Ishikawa (cell line): ENCODE measurements around the gene BAIAP3.

Experiments used
- EGR1 ChIP-seq: IDR thresholded peaks from 2 replicates; pipeline ENCODE4 v1.6.1; 2012
- EP300 ChIP-seq: IDR thresholded peaks from 2 replicates; pipeline ENCODE4 v1.6.1; 2012; ENCODE audit warnings: borderline replicate concordance
- MAX ChIP-seq: IDR thresholded peaks from 2 replicates; pipeline ENCODE4 v1.6.1; 2012
- RAD21 ChIP-seq: IDR thresholded peaks from 2 replicates; pipeline ENCODE4 v1.6.1; 2012; ENCODE audit warnings: low read depth
- TAF1 ChIP-seq: IDR thresholded peaks from 2 replicates; pipeline ENCODE4 v1.6.1; 2012; ENCODE audit warnings: low read depth, mild to moderate bottlenecking
- TCF12 ChIP-seq: IDR thresholded peaks from 2 replicates; pipeline ENCODE4 v1.6.1; 2012; ENCODE audit warnings: low read depth
- TEAD4 ChIP-seq: IDR thresholded peaks from 2 replicates; pipeline ENCODE4 v1.6.1; 2012
- YY1 ChIP-seq: IDR thresholded peaks from 2 replicates; pipeline ENCODE4 v1.6.1; 2012; ENCODE audit warnings: low read depth
- ZBTB7A ChIP-seq: IDR thresholded peaks from 2 replicates; pipeline ENCODE4 v1.6.1; 2012; ENCODE audit warnings: low read depth
- TF ChIP-seq, protein P1 (sequence below): IDR thresholded peaks from 2 replicates; pipeline ENCODE4 v1.6.1; 2012; ENCODE audit warnings: low read depth, mild to moderate bottlenecking

DNA sequence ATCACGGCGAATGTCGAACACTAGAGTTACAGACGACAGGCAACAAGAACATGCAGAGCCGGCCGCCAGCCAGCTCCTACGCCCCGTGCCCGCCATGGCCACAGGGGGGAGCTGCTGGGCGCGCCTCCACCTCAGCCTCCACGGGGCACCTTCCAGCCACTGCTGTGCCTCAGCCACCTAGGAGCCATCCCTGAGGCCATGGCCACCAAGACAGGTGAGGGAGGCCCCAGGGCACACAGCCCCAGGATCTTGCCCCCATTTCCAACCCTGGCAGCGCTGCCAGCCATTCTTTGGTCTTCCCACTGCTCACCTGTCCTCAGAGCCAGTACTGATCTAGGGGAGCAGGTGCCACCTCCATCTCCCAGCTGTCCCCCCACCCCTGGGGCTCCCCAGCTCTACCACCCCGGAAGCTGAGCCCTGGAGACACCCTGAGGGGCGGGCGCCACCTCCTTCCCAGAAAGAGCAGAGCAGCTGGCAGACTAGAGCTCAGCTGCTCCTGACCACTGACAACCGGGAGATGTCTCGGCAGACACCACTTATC lies 30.1 kb downstream of the BAIAP3 start:
- TF ChIP-seq TAF1 = no peak
- no peak for TF ChIP-seq MAX
- no peak for TF ChIP-seq EGR1
- TF ChIP-seq, protein P1, sequence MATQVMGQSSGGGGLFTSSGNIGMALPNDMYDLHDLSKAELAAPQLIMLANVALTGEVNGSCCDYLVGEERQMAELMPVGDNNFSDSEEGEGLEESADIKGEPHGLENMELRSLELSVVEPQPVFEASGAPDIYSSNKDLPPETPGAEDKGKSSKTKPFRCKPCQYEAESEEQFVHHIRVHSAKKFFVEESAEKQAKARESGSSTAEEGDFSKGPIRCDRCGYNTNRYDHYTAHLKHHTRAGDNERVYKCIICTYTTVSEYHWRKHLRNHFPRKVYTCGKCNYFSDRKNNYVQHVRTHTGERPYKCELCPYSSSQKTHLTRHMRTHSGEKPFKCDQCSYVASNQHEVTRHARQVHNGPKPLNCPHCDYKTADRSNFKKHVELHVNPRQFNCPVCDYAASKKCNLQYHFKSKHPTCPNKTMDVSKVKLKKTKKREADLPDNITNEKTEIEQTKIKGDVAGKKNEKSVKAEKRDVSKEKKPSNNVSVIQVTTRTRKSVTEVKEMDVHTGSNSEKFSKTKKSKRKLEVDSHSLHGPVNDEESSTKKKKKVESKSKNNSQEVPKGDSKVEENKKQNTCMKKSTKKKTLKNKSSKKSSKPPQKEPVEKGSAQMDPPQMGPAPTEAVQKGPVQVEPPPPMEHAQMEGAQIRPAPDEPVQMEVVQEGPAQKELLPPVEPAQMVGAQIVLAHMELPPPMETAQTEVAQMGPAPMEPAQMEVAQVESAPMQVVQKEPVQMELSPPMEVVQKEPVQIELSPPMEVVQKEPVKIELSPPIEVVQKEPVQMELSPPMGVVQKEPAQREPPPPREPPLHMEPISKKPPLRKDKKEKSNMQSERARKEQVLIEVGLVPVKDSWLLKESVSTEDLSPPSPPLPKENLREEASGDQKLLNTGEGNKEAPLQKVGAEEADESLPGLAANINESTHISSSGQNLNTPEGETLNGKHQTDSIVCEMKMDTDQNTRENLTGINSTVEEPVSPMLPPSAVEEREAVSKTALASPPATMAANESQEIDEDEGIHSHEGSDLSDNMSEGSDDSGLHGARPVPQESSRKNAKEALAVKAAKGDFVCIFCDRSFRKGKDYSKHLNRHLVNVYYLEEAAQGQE = no peak
- TF ChIP-seq YY1 = no peak
- no peak for TF ChIP-seq EP300
- TF ChIP-seq TEAD4 = no peak
- TF ChIP-seq RAD21 = peak; percentile 50
- no peak for TF ChIP-seq ZBTB7A
- TF ChIP-seq TCF12 = no peak
